ENCODE results near the gene CCDC34.

DNA sequence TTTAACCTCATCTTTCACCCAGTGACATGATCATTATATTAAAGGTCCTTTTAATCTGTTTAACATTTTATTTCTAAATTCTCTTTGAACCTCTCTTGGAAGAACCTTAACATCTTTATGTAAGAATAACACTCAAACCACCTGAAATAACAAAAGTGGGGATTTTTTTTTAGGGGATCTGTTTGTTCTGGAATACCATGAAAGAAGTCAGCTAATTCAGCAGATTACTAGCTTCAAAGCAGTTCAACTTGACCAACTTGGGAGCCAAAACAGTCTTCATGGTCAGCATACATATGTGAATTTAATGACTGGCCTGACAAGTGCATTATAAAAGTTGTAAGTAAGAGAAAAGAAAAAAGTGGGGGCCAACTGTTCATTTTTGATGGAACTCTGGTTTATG lies 52.3 kb downstream of the CCDC34 start:
- TF ChIP-seq, protein P1, sequence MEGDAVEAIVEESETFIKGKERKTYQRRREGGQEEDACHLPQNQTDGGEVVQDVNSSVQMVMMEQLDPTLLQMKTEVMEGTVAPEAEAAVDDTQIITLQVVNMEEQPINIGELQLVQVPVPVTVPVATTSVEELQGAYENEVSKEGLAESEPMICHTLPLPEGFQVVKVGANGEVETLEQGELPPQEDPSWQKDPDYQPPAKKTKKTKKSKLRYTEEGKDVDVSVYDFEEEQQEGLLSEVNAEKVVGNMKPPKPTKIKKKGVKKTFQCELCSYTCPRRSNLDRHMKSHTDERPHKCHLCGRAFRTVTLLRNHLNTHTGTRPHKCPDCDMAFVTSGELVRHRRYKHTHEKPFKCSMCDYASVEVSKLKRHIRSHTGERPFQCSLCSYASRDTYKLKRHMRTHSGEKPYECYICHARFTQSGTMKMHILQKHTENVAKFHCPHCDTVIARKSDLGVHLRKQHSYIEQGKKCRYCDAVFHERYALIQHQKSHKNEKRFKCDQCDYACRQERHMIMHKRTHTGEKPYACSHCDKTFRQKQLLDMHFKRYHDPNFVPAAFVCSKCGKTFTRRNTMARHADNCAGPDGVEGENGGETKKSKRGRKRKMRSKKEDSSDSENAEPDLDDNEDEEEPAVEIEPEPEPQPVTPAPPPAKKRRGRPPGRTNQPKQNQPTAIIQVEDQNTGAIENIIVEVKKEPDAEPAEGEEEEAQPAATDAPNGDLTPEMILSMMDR (IDR thresholded peaks at IDR 0.05; ENCODE audit: borderline replicate concordance, extremely low read depth, low read length, poor library complexity, severe bottlenecking): no peak
- TF ChIP-seq EZH2 (IDR thresholded peaks at IDR 0.05; ENCODE audit: borderline replicate concordance, low read depth, low read length, severe bottlenecking): no peak

All from DND-41 (cell line).